HL-60 (cell line): ENCODE results near the gene SLC22A4.

Experiments used
- REST ChIP-seq: IDR thresholded peaks from 2 replicates; pipeline ENCODE4 v1.6.1; 2012; ENCODE audit warnings: low read depth; ENCODE audit not compliant: insufficient replicate concordance
- SPI1 ChIP-seq: IDR thresholded peaks from 2 replicates; pipeline ENCODE4 v1.6.1; 2012; ENCODE audit warnings: low read depth, mild to moderate bottlenecking, borderline replicate concordance
- TF ChIP-seq, protein P1 (sequence below): IDR thresholded peaks from one replicate; pipeline ENCODE4 v1.5.1; 2011; ENCODE audit warnings: low read length, control low read depth, inconsistent platforms; ENCODE audit not compliant: insufficient read depth

- TF ChIP-seq, protein P1, sequence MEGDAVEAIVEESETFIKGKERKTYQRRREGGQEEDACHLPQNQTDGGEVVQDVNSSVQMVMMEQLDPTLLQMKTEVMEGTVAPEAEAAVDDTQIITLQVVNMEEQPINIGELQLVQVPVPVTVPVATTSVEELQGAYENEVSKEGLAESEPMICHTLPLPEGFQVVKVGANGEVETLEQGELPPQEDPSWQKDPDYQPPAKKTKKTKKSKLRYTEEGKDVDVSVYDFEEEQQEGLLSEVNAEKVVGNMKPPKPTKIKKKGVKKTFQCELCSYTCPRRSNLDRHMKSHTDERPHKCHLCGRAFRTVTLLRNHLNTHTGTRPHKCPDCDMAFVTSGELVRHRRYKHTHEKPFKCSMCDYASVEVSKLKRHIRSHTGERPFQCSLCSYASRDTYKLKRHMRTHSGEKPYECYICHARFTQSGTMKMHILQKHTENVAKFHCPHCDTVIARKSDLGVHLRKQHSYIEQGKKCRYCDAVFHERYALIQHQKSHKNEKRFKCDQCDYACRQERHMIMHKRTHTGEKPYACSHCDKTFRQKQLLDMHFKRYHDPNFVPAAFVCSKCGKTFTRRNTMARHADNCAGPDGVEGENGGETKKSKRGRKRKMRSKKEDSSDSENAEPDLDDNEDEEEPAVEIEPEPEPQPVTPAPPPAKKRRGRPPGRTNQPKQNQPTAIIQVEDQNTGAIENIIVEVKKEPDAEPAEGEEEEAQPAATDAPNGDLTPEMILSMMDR: no peak
- TF ChIP-seq SPI1 (no peak), REST (no peak)
Observed at GRCh38 chr5:132319975-132320374, 25.8 kb downstream of the SLC22A4 start.
